NCI-H510A (cell line): ENCODE data around the gene NLN.
"Not testable (repeated sequence)": the region's sequence is repeated elsewhere in the genome, so short reads cannot be mapped to it uniquely, and the experiment has no call there.

Source experiments
- DNase-seq: peaks from one replicate; lab custom pipeline; 2025; lab: John Stamatoyannopoulos, UW

NLN gene

GRCh38 chr5:65772963-65773362 is 51.0 kb downstream of the NLN start:
- not testable (repeated sequence) for DNase-seq

DNA sequence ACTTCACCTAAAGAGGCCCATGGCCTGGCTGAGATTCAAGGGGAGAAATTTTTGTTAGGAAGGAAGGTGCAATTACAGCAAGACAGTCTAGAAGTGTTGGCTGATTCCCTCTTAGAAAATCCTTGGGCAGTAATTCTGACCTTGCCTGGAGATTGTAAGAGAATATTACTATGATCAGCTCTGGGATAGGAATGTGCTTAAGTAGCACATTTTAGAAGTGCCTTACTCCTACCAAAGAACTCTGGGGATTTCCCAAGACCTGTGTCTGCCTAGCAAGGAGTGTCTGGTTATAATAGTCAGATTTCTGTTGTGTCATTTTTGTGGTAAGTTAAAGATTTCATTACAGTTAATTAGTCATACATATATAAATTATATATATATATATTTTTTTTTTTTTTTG is 52.3 kb downstream of the NLN start:
- no peak for DNase-seq

GRCh38 chr5:65775476-65775875 is 53.5 kb downstream of the NLN start:
- DNase-seq = no peak

- no peak for DNase-seq
Observed at GRCh38 chr5:65776441-65777141, 54.6 kb downstream of the NLN start.

GRCh38 chr5:65778126-65778525 is 56.1 kb downstream of the NLN start:
- no peak for DNase-seq

DNA sequence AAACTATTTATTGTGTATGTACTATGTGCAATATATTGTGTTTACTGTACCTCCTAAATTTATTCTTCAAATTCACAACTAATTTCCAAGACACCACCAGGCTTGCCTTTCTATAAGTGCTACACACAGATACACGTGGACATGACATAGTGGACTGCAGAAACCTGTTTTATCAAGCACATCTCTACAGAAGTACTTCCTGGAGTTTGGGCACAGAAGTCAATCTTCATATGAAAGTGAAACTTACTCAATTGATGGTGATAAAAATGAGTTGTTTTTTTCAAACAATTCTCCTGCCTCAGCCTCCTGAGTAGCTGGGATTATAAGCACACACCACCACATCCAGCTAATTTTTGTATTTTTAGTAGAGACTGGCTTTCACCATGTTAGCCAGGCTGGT is 57.6 kb downstream of the NLN start:
- no peak for DNase-seq

- not testable (repeated sequence) for DNase-seq
Observed at GRCh38 chr5:65788296-65788695, 66.3 kb downstream of the NLN start.

- no peak for DNase-seq
Observed at GRCh38 chr5:65790371-65791163, 68.6 kb downstream of the NLN start.

GRCh38 chr5:65791712-65792673 is 70.0 kb downstream of the NLN start:
- no peak for DNase-seq

DNA sequence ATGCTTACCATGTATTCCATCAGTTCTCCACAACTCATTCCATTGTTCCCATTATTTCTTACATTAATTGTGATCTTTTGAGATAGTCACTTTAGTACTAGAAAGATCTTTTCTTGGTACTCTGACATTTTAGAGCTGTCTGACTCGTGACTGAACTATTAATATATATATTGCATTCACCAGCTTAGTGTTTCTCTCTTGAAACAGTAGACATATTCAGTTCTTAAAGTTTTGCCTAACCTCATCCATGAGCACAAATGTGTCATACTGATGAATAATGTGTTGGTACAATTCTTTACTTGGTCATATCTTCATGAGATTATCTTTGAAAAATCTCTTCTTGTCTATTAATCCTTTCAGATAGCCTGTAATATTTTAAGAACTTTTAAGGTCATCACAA is 74.3 kb downstream of the NLN start:
- no peak for DNase-seq

DNA sequence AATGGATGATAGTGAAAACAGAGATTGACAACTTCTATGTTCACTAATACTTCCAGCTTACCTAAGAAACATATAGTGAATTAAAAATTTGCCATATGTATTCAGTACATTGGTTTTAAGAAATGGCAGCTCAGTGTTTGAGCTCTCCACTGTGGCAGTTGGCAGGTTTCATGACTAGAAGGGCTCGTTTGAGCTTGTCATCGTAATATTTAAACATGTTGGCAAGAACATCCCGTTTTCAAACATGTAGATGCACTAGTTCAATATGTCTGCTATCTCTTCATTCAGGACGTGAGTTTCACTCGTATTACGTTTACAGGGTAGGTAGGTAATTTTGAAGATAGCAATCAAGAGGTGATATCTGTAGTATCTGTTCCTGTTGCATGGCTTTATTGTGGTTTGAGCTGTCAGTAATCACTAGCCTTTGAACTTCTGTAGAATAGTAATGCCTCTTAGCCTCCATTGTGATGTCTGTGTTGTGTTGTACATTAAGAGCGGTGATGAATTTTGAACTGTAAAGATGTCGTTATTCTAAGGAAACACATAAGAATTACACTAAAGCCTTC is 74.8 kb downstream of the NLN start:
- DNase-seq = no peak

DNA sequence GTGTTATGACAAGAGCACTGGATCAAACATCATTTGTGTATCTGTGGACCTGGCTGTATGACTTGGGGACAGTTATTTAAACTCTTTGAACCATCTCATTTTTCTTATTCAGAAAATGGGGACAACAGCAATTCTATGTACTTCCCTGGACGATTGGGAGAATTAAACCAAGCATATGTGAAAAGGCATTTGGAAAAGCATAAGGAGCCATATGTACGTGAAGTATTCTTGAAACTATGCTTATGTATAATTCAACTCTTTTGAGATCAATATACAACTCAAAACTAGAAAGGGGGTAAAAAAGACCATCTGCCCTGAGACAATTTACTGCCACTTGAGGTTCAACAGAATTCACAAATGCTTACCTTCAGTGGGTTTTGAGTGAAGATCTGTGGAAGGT is 75.5 kb downstream of the NLN start:
- no peak for DNase-seq

DNA sequence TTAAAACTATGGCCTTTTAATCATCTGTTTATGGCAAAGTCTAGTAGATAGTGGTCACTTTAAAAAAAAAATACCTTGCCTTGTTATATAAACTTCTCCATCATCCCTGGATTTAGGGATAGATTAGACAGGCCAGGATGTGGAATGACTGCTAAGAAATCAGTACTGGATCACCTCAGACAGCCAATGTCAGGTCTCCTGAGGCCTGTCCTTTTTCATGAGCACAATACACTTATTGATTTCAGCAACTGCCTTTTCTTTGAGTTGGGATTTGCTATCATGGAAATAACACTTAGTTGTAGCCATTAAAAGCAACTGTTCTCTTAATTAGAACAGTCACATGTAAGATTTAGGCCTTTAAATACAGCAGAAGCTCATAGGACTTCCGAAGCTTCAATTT is 77.9 kb downstream of the NLN start:
- DNase-seq = no peak

GRCh38 chr5:65800775-65801174 is 78.8 kb downstream of the NLN start:
- DNase-seq = no peak

DNA sequence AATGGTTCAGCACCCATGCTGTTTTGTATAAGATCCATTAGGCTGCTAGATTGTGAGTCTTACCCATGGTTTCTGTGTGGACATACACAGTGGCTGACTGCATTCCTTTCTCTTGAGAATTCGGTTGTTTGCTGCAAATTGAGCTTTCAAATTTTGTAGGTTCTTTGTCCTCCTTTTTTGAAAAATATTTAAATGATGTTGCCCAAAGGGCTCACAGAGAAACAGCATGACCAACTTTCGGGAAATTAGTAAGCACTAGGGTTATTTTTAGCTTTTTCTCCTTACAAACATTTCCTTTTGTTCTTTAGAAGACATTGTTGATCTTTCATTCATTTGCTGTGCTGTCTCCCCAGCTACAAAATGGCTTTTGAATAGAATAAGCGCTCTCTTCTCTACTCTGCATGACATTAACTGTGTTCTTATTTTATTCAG is 79.4 kb downstream of the NLN start:
- no peak for DNase-seq

DNA sequence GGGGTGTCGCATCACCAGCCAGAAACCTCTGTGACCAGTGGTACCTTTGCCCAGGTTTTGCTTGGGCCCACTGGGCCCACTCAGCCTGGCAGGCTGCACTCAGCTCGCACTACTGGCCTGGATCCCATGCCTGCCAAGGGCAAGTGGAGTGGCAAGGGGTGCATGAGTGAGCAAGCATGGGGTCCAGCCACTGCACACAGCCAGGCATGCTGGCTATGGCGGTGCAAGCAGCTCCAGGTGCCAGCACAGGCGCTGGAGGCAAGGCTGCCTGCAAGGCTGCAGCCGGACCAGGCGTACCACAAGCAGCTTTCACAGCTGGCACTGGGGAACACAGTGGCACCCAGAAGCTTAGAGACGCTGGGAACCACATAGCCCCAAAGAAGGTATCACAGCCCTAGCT is 80.1 kb downstream of the NLN start:
- DNase-seq = no peak

GRCh38 chr5:65802820-65803219 is 80.8 kb downstream of the NLN start:
- no peak for DNase-seq

- no peak for DNase-seq
Observed at GRCh38 chr5:65803699-65804391, 81.8 kb downstream of the NLN start.

DNA sequence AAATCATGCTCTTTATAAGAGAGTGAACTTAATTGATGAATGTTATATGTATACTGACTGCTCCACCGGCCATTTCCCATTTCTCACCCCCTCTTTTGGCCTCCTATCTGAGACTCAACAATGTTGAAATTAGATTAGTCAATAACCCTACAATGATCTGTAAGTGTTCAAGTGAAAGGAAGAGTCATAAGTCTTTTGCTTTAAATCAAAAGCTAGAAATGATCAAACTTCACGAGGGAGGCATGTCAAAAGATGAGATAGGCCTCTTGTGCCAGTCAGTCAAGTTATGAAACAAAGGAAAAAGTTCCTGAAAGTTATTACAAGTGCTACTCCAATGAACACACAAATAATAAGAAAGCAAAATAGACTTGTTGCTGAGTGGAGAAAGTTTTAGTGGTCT is 83.1 kb downstream of the NLN start:
- no peak for DNase-seq

- not testable (repeated sequence) for DNase-seq
Observed at GRCh38 chr5:65807494-65807893, 85.5 kb downstream of the NLN start.

DNA sequence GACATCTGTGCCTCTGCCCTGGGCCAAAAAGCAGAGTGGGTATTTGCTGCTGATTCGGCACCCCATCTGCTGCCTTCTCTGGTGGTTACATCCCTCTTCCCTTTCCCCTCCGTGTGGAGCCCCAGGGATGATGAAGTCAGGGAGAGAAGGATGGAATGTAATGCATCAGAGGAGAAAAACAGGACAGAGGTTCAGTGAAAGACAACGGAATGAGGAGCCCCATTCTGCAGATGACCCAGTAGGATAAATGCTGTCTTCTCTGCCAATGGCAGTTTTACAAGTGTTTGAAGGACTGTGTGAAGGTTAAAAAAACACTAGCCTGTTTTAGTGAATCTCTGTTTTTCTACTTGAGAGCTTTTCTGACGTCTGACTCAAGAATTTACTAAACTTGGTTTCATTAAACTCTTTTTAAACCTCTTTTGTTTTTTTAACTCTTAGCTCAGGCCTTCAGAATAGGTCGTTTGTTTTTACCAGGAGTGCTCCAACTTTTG is 86.3 kb downstream of the NLN start:
- no peak for DNase-seq
